WTC11 (cell line): ENCODE results near the gene TMEM86B. TPM values are rescaled to one million over a fixed set of nuclear protein-coding genes. Genes with fewer than 3 reads are reported as not detected.

Experiments used
- ATAC-seq: fragments of 200-7000 bp; cut with Tn5 transposase; 2 replicates; pipeline ENCODE4 v1.10.0; 2021; ENCODE audit warnings: mild to moderate bottlenecking, moderate library complexity
- CTCF ChIA-PET: fragments of 300-600 bp; sonication (Branson Sonifier 250); formaldehyde crosslinking; loops from one replicate; lab custom pipeline; 2021; ENCODE audit warnings: antibody characterized with exemption; lab: Charles Lee
- POLR2A ChIA-PET: fragments of 350-600 bp; sonication (Branson Sonifier 250); formaldehyde crosslinking; loops from one replicate; lab custom pipeline; 2021; ENCODE audit warnings: antibody characterized with exemption; lab: Charles Lee
- DNase-seq: peaks from one replicate; pipeline ENCODE4 v3.0.0; 2021; ENCODE audit warnings: low spot score
- H3K27ac Mint-ChIP-seq: 2 replicates; pipeline ENCODE4 v1.8.0; 2021; ENCODE audit warnings: mixed read lengths
- H3K27me3 Mint-ChIP-seq: 2 replicates; pipeline ENCODE4 v1.8.0; 2021; ENCODE audit warnings: low read depth, mild to moderate bottlenecking, moderate library complexity, mixed read lengths
- H3K36me3 Mint-ChIP-seq: 2 replicates; pipeline ENCODE4 v1.8.0; 2021; ENCODE audit warnings: mixed read lengths
- H3K4me1 Mint-ChIP-seq: 2 replicates; pipeline ENCODE4 v1.8.0; 2022; ENCODE audit warnings: mixed read lengths
- H3K4me3 Mint-ChIP-seq: 2 replicates; pipeline ENCODE4 v1.8.0; 2021; ENCODE audit warnings: mild to moderate bottlenecking, moderate library complexity, mixed read lengths
- H3K9me3 Mint-ChIP-seq: 2 replicates; pipeline ENCODE4 v1.8.0; 2021; ENCODE audit warnings: mixed read lengths
- CBFB ChIP-seq: sonication (generic); formaldehyde crosslinking; IDR thresholded peaks from 2 replicates; pipeline ENCODE4 v1.8.1; 2022; ENCODE audit warnings: mild to moderate bottlenecking, low read depth, missing genetic modification reagents
- NFE2L1 ChIP-seq: sonication (generic); formaldehyde crosslinking; IDR thresholded peaks from 2 replicates; pipeline ENCODE4 v1.8.1; 2023; ENCODE audit warnings: missing genetic modification reagents
- ZNF416 ChIP-seq: fragments of 250-450 bp; sonication (Bioruptor Pico); IDR thresholded peaks from 2 replicates; pipeline ENCODE4 v1.9.0; 2021; ENCODE audit warnings: mild to moderate bottlenecking, inconsistent platforms
- ZNF423 ChIP-seq: fragments of 250-450 bp; sonication (Bioruptor Pico); IDR thresholded peaks from 2 replicates; pipeline ENCODE4 v2.1.2; 2022; ENCODE audit warnings: mild to moderate bottlenecking, moderate library complexity
- ZNF671 ChIP-seq: fragments of 250-450 bp; sonication (Bioruptor Pico); IDR thresholded peaks from 2 replicates; pipeline ENCODE4 v1.8.0; 2021; ENCODE audit warnings: mild to moderate bottlenecking
- total RNA-seq: library from RNA; stranded (reverse); gene quantifications from 3 replicates; pipeline ENCODE4 v1.2.3, GENCODE V29; 2021
- TF ChIP-seq, protein P1 (sequence below): sonication (generic); formaldehyde crosslinking; IDR thresholded peaks from 2 replicates; pipeline ENCODE4 v1.8.0; 2022; ENCODE audit warnings: missing genetic modification reagents
- TF ChIP-seq, protein P2 (sequence below): fragments of 200-600 bp; IDR thresholded peaks from 2 replicates; pipeline ENCODE4 v1.8.0; 2022; ENCODE audit warnings: antibody characterized with exemption
- TF ChIP-seq, protein P3 (sequence below): sonication (generic); formaldehyde crosslinking; conservative IDR thresholded peaks from 2 replicates; pipeline ENCODE4 v1.8.1; 2022; ENCODE audit warnings: mild to moderate bottlenecking, missing genetic modification reagents
- TF ChIP-seq, protein P4 (sequence below): sonication (generic); formaldehyde crosslinking; IDR thresholded peaks from 2 replicates; pipeline ENCODE4 v1.8.1; 2023; ENCODE audit warnings: mild to moderate bottlenecking, missing genetic modification reagents
- TF ChIP-seq, protein P5 (sequence below): sonication (generic); formaldehyde crosslinking; IDR thresholded peaks from 2 replicates; pipeline ENCODE4 v1.8.1; 2023; ENCODE audit warnings: mild to moderate bottlenecking, moderate library complexity, missing genetic modification reagents
- TF ChIP-seq, protein P6 (sequence below): sonication (generic); formaldehyde crosslinking; IDR thresholded peaks from 2 replicates; pipeline ENCODE4 v1.8.1; 2023; ENCODE audit warnings: mild to moderate bottlenecking, missing genetic modification reagents, moderate library complexity

Gene TMEM86B
- total RNA-seq, 1 experiment from 2014 or later: 4.2 TPM

- TF ChIP-seq, protein P1, sequence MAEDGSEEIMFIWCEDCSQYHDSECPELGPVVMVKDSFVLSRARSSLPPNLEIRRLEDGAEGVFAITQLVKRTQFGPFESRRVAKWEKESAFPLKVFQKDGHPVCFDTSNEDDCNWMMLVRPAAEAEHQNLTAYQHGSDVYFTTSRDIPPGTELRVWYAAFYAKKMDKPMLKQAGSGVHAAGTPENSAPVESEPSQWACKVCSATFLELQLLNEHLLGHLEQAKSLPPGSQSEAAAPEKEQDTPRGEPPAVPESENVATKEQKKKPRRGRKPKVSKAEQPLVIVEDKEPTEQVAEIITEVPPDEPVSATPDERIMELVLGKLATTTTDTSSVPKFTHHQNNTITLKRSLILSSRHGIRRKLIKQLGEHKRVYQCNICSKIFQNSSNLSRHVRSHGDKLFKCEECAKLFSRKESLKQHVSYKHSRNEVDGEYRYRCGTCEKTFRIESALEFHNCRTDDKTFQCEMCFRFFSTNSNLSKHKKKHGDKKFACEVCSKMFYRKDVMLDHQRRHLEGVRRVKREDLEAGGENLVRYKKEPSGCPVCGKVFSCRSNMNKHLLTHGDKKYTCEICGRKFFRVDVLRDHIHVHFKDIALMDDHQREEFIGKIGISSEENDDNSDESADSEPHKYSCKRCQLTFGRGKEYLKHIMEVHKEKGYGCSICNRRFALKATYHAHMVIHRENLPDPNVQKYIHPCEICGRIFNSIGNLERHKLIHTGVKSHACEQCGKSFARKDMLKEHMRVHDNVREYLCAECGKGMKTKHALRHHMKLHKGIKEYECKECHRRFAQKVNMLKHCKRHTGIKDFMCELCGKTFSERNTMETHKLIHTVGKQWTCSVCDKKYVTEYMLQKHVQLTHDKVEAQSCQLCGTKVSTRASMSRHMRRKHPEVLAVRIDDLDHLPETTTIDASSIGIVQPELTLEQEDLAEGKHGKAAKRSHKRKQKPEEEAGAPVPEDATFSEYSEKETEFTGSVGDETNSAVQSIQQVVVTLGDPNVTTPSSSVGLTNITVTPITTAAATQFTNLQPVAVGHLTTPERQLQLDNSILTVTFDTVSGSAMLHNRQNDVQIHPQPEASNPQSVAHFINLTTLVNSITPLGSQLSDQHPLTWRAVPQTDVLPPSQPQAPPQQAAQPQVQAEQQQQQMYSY (CRISPR knock-in tag): no peak
These were observed 45.6 kb upstream of the TMEM86B start (continued) for GRCh38 chr19:55273978-55274707.

DNA sequence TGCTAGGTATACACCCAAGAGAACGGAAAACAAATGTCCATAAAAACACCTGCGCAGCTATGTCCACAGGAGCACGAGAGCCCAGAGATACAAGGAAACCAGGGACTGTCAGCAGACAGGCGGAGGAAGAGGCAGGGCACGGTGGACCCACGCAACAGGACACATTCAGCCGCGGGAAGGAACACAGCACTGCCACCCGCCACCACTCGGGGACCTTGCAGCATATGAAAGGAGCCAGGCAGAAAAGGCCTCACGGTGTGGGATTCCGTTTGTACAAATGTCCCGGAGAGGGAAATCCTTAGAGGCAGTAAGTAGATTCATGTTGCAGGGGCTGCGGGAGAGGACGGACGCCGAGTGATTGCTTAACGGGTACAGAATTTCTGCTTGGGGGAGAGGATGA, 43.6 kb upstream of the TMEM86B start:
- H3K4me1 Mint-ChIP-seq: no peaks in the 10 kb centered on the region
- POLR2A ChIA-PET: no interaction called here
- ATAC-seq (peak; percentile 52), DNase-seq (no peak)
- CTCF ChIA-PET: interaction anchor here (0.7 to 1.0 kb wide), 2 partner anchors 29 to 68 kb away, joined by 3 to 4 read pairs; no protein-coding TSS in a partner anchor
- H3K27ac Mint-ChIP-seq: peak overlapping the region; percentile 86
- no peak overlapping the region for H3K4me3 Mint-ChIP-seq
- TF ChIP-seq ZNF671 (CRISPR knock-in tag) (no peak), NFE2L1 (CRISPR knock-in tag) (no peak), CBFB (CRISPR knock-in tag) (no peak), ZNF423 (CRISPR knock-in tag) (no peak), ZNF416 (CRISPR knock-in tag) (no peak)
- TF ChIP-seq, protein P2, sequence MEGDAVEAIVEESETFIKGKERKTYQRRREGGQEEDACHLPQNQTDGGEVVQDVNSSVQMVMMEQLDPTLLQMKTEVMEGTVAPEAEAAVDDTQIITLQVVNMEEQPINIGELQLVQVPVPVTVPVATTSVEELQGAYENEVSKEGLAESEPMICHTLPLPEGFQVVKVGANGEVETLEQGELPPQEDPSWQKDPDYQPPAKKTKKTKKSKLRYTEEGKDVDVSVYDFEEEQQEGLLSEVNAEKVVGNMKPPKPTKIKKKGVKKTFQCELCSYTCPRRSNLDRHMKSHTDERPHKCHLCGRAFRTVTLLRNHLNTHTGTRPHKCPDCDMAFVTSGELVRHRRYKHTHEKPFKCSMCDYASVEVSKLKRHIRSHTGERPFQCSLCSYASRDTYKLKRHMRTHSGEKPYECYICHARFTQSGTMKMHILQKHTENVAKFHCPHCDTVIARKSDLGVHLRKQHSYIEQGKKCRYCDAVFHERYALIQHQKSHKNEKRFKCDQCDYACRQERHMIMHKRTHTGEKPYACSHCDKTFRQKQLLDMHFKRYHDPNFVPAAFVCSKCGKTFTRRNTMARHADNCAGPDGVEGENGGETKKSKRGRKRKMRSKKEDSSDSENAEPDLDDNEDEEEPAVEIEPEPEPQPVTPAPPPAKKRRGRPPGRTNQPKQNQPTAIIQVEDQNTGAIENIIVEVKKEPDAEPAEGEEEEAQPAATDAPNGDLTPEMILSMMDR: no peak
- TF ChIP-seq, protein P3, sequence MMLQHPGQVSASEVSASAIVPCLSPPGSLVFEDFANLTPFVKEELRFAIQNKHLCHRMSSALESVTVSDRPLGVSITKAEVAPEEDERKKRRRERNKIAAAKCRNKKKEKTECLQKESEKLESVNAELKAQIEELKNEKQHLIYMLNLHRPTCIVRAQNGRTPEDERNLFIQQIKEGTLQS (CRISPR knock-in tag): no peak
- TF ChIP-seq, protein P4, sequence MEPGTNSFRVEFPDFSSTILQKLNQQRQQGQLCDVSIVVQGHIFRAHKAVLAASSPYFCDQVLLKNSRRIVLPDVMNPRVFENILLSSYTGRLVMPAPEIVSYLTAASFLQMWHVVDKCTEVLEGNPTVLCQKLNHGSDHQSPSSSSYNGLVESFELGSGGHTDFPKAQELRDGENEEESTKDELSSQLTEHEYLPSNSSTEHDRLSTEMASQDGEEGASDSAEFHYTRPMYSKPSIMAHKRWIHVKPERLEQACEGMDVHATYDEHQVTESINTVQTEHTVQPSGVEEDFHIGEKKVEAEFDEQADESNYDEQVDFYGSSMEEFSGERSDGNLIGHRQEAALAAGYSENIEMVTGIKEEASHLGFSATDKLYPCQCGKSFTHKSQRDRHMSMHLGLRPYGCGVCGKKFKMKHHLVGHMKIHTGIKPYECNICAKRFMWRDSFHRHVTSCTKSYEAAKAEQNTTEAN (CRISPR knock-in tag): no peak
- TF ChIP-seq, protein P5, sequence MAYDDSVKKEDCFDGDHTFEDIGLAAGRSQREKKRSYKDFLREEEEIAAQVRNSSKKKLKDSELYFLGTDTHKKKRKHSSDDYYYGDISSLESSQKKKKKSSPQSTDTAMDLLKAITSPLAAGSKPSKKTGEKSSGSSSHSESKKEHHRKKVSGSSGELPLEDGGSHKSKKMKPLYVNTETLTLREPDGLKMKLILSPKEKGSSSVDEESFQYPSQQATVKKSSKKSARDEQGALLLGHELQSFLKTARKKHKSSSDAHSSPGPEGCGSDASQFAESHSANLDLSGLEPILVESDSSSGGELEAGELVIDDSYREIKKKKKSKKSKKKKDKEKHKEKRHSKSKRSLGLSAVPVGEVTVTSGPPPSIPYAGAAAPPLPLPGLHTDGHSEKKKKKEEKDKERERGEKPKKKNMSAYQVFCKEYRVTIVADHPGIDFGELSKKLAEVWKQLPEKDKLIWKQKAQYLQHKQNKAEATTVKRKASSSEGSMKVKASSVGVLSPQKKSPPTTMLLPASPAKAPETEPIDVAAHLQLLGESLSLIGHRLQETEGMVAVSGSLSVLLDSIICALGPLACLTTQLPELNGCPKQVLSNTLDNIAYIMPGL: no peak
- TF ChIP-seq, protein P6, sequence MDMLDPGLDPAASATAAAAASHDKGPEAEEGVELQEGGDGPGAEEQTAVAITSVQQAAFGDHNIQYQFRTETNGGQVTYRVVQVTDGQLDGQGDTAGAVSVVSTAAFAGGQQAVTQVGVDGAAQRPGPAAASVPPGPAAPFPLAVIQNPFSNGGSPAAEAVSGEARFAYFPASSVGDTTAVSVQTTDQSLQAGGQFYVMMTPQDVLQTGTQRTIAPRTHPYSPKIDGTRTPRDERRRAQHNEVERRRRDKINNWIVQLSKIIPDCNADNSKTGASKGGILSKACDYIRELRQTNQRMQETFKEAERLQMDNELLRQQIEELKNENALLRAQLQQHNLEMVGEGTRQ (CRISPR knock-in tag): no peak
- no peaks in the 10 kb centered on the region for H3K27me3 Mint-ChIP-seq
- peaks cover 10% of the 10 kb centered on the region for H3K36me3 Mint-ChIP-seq
- peaks cover 3% of the 10 kb centered on the region; the same call in 1 of the 2 replicates for H3K9me3 Mint-ChIP-seq
